Kidney (tissue), 14 donors: ENCODE measurements around the gene TCEAL4. TPM values are rescaled to one million over a fixed set of nuclear protein-coding genes. Genes with fewer than 3 reads are reported as not detected.

Source experiments
- DNase-seq, 5 donors: peaks; one replicate each; pipeline ENCODE4 v3.0.0-alpha.2; 2013 to 2020
- FAIRE-seq: peaks from 2 replicates; lab custom pipeline; 2012; peaks lifted over from hg19 to GRCh38; lab: Jason Lieb, UNC
- H3K27ac ChIP-seq, 2 donors: one replicate each; pipeline ENCODE4 v1.7.0; 2013; ENCODE audit warnings: low read depth in 2 of 2, low read length in 2 of 2, inconsistent platforms in 1 of 2
- H3K27me3 ChIP-seq: one replicate; pipeline ENCODE4 v1.7.1; 2013; ENCODE audit warnings: low read length, inconsistent platforms; ENCODE audit not compliant: control insufficient read depth, insufficient read depth
- H3K36me3 ChIP-seq, 3 donors: one replicate each; pipeline versions ENCODE4 v1.7.0 to v1.7.1; 2013; ENCODE audit warnings: low read length in 3 of 3, control low read depth in 1 of 3, inconsistent platforms in 1 of 3; ENCODE audit not compliant: insufficient read depth in 3 of 3, control insufficient read depth in 2 of 3
- H3K4me1 ChIP-seq, 3 donors: one replicate each; pipeline versions ENCODE4 v1.7.0 to v1.7.1; 2013; ENCODE audit warnings: low read length in 3 of 3, inconsistent platforms in 1 of 3, low read depth in 1 of 3; ENCODE audit not compliant: control insufficient read depth in 2 of 3, insufficient read depth in 2 of 3
- H3K4me3 ChIP-seq, 3 donors: one replicate each; pipeline versions ENCODE4 v1.7.0 to v1.8.1; 2013; ENCODE audit warnings: low read length in 3 of 3, control low read depth in 1 of 3, inconsistent platforms in 1 of 3
- H3K9ac ChIP-seq, 3 donors: one replicate each; pipeline versions ENCODE4 v1.7.0 to v1.7.1; 2013; ENCODE audit warnings: low read length in 3 of 3, control low read depth in 1 of 3, inconsistent platforms in 1 of 3
- H3K9me3 ChIP-seq, 3 donors: one replicate each; pipeline versions ENCODE4 v1.7.0 to v1.7.1; 2013; ENCODE audit warnings: low read length in 3 of 3, control low read depth in 1 of 3, inconsistent platforms in 1 of 3; ENCODE audit not compliant: control insufficient read depth in 2 of 3, insufficient read depth in 1 of 3
- CTCF ChIP-seq: IDR thresholded peaks from 3 replicates; pipeline ENCODE4 v1.5.1; 2012; ENCODE audit warnings: mild to moderate bottlenecking, moderate library complexity, borderline replicate concordance; ENCODE audit not compliant: insufficient read depth; ENCODE audit errors: extremely low read depth
- intact Hi-C: fragments of 100-400 bp; cut with DNase I; formaldehyde crosslinking; loops from one replicate; pipeline ENCODE4 v1.11.1; 2022
- polyA plus RNA-seq: library from polyadenylated mRNA; stranded (reverse); fragments of 350-450 nt; fragmentation: Illumina TruSeq; extraction: RNeasy Lipid Tissue Mini Kit (QIAGEN cat#74804); gene quantifications from one replicate; pipeline ENCODE4 v1.2.3, GENCODE V29; 2014; ENCODE audit warnings: low read depth, low replicate concordance; ENCODE audit not compliant: insufficient read depth
- total RNA-seq: library from RNA; stranded (reverse); fragmentation: NEBNext Ultra II Directional; extraction: Animal tissue kit (Norgen Biotek cat#: 25700); gene quantifications from one replicate; pipeline ENCODE4 v1.2.1, GENCODE V29; 2021
- donor health status: control.
- donor health status: control.
- donor health status: control.
- donor health status: control.
- donor health status: control.
- donor health status: DM: yes; HTN: yes; CAD: no.
- donor health status: Normal renal cell carcinoma (clear cell type).

The TCEAL4 gene
- total and polyA plus RNA-seq, 2 donors from 2014 or later: 96.8 to 193 TPM

- Histone ChIP-seq H3K9me3 (no peaks in the 10 kb centered on the region), H3K9ac (peak overlapping the region in 2 of 3 donors; percentile 65 to 69), H3K4me3 (peak overlapping the region; percentile 55 to 71 (median 57)), H3K27ac (peak overlapping the region; percentile 89 to 93), H3K27me3 (peaks cover 4% of the 10 kb centered on the region), H3K4me1 (no peaks in the 10 kb centered on the region), H3K36me3 (no peaks in the 10 kb centered on the region)
- FAIRE-seq: no peak
- intact Hi-C loops: no loop called here
- DNase-seq: peak in 3 of 5 donors; percentile 18 to 78 (median 45)
- TF ChIP-seq CTCF: no peak
Measured at GRCh38 chrX:103608306-103608963, 23.1 kb downstream of the TCEAL4 start.

- Histone ChIP-seq H3K27me3 (peaks cover 4% of the 10 kb centered on the region), H3K9ac (no peak overlapping the region), H3K4me1 (no peaks in the 10 kb centered on the region), H3K27ac (no peak overlapping the region), H3K36me3 (no peaks in the 10 kb centered on the region), H3K9me3 (no peaks in the 10 kb centered on the region), H3K4me3 (no peak overlapping the region)
- no peak for DNase-seq
- intact Hi-C loops: no loop called here
- no peak for TF ChIP-seq CTCF
- no peak for FAIRE-seq
Measured at GRCh38 chrX:103610282-103610681, 25.0 kb downstream of the TCEAL4 start.

- Histone ChIP-seq H3K27ac (no peak overlapping the region), H3K9me3 (no peaks in the 10 kb centered on the region), H3K27me3 (no peaks in the 10 kb centered on the region), H3K4me1 (no peaks in the 10 kb centered on the region), H3K4me3 (no peak overlapping the region), H3K36me3 (no peaks in the 10 kb centered on the region), H3K9ac (no peak overlapping the region)
- FAIRE-seq (no peak), DNase-seq (no peak)
- intact Hi-C loops: no loop called here
- no peak for TF ChIP-seq CTCF
Measured at GRCh38 chrX:103613362-103613890, 28.1 kb downstream of the TCEAL4 start.

GRCh38 chrX:103614999-103615398 is 29.7 kb downstream of the TCEAL4 start:
- TF ChIP-seq CTCF: no peak
- DNase-seq (no peak), FAIRE-seq (no peak)
- no peak overlapping the region for H3K4me3 ChIP-seq
- H3K27ac ChIP-seq: no peak overlapping the region
- H3K9me3 ChIP-seq: no peaks in the 10 kb centered on the region
- no peaks in the 10 kb centered on the region for H3K27me3 ChIP-seq
- no peak overlapping the region for H3K9ac ChIP-seq
- H3K4me1 ChIP-seq: no peaks in the 10 kb centered on the region
- intact Hi-C loops: no loop called here
- peaks cover 0 to 3% (median 0%) of the 10 kb centered on the region in 3 donors for H3K36me3 ChIP-seq
